Endothelial cell (in vitro differentiated cells): ENCODE measurements around the gene COG8. TPM values are rescaled to one million over a fixed set of nuclear protein-coding genes. Genes with fewer than 3 reads are reported as not detected.
A peak's percentile ranks its signal among the peaks of the same experiment; 100 is the strongest.

Experiments
- DNase-seq: peaks from one replicate; pipeline ENCODE4 v3.0.0; 2021; ENCODE audit warnings: low spot score
- H3K27ac Mint-ChIP-seq: one replicate; pipeline ENCODE4 v1.8.0; 2021; ENCODE audit warnings: mixed read lengths, inconsistent platforms; ENCODE audit not compliant: unreplicated experiment
- H3K27me3 Mint-ChIP-seq: one replicate; pipeline ENCODE4 v1.8.0; 2021; ENCODE audit warnings: mild to moderate bottlenecking, moderate library complexity, mixed read lengths, inconsistent platforms; ENCODE audit not compliant: unreplicated experiment
- H3K36me3 Mint-ChIP-seq: one replicate; pipeline ENCODE4 v1.8.0; 2021; ENCODE audit warnings: mild to moderate bottlenecking, low read depth, mixed read lengths, inconsistent platforms; ENCODE audit not compliant: unreplicated experiment
- H3K4me1 Mint-ChIP-seq: one replicate; pipeline ENCODE4 v1.8.0; 2021; ENCODE audit warnings: mild to moderate bottlenecking, mixed read lengths, inconsistent platforms; ENCODE audit not compliant: unreplicated experiment
- H3K4me3 Mint-ChIP-seq: one replicate; pipeline ENCODE4 v1.8.0; 2021; ENCODE audit warnings: mild to moderate bottlenecking, mixed read lengths, inconsistent platforms; ENCODE audit not compliant: unreplicated experiment
- H3K9me3 Mint-ChIP-seq: one replicate; pipeline ENCODE4 v1.8.0; 2021; ENCODE audit warnings: mixed read lengths, inconsistent platforms; ENCODE audit not compliant: unreplicated experiment
- CTCF ChIP-seq: fragments of 200-600 bp; sonication (generic); IDR thresholded peaks from one replicate; pipeline ENCODE4 v1.5.0; 2021; ENCODE audit warnings: antibody characterized with exemption; ENCODE audit not compliant: unreplicated experiment
- long read RNA-seq: library from polyadenylated mRNA; unstranded; transcript quantifications from one replicate; pipeline ENCODE4 v2.0.0, GENCODE V29; 2020; ENCODE audit not compliant: unreplicated experiment
- total RNA-seq: library from RNA; stranded (reverse); fragmentation: NEBNext Ultra II Directional; extraction: Animal tissue kit (Norgen Biotek cat#: 25700); gene quantifications from one replicate; pipeline ENCODE4 v1.2.1, GENCODE V29; 2021; ENCODE audit not compliant: unreplicated experiment

The COG8 gene
- 33.1 TPM for total RNA-seq
- long read RNA-seq, full-length matches to known transcripts = 22 of 27 reads
- long read RNA-seq, partial matches to known transcripts = 4 of 27 reads
- long read RNA-seq, other reads (novel, unspliced or antisense) = 1 of 27 reads

- peak within 1 kb of the TSS; percentile 98 for H3K4me3 Mint-ChIP-seq
- H3K36me3 Mint-ChIP-seq = peaks cover 45% of the 10 kb centered on the region
- peak; percentile 99 for TF ChIP-seq CTCF
- peaks cover 32% of the 10 kb centered on the region for H3K4me1 Mint-ChIP-seq
- no peaks in the 10 kb centered on the region for H3K9me3 Mint-ChIP-seq
- peaks cover 7% of the 10 kb centered on the region for H3K27me3 Mint-ChIP-seq
- peak; percentile 91 for DNase-seq
- peak within 1 kb of the TSS; percentile 97 for H3K27ac Mint-ChIP-seq
These were observed at the start of gene COG8, which contains the start of gene NIP7 for GRCh38 chr16:69339289-69340094. COG8 (minus strand) TSS chr16:69339564; CDS start chr16:69339552, 12 bp downstream. NIP7 (plus strand) TSS chr16:69339772; CDS start chr16:69339830, 58 bp downstream.

- no peaks in the 10 kb centered on the region for H3K9me3 Mint-ChIP-seq
- H3K4me3 Mint-ChIP-seq = no peak overlapping the region
- no peak for TF ChIP-seq CTCF
- peaks cover 14% of the 10 kb centered on the region for H3K36me3 Mint-ChIP-seq
- DNase-seq = no peak
- peaks cover 15% of the 10 kb centered on the region for H3K4me1 Mint-ChIP-seq
- H3K27me3 Mint-ChIP-seq = peaks cover 2% of the 10 kb centered on the region
- H3K27ac Mint-ChIP-seq = no peak overlapping the region
These were observed 47.2 kb upstream of the COG8 start for GRCh38 chr16:69386596-69386995.

- DNase-seq = no peak
- H3K4me1 Mint-ChIP-seq = peaks cover 15% of the 10 kb centered on the region
- H3K4me3 Mint-ChIP-seq = peak overlapping the region; percentile 95
- peak overlapping the region; percentile 94 for H3K27ac Mint-ChIP-seq
- no peaks in the 10 kb centered on the region for H3K9me3 Mint-ChIP-seq
- TF ChIP-seq CTCF = no peak
- H3K36me3 Mint-ChIP-seq = peaks cover 14% of the 10 kb centered on the region
- peaks cover 2% of the 10 kb centered on the region for H3K27me3 Mint-ChIP-seq
These were observed 45.6 kb upstream of the COG8 start for GRCh38 chr16:69384974-69385373.

GRCh38 chr16:69382421-69382820, 43.1 kb upstream of the COG8 start:
- DNase-seq = no peak
- Mint-ChIP-seq H3K4me3 (no peak overlapping the region), H3K36me3 (peaks cover 21% of the 10 kb centered on the region), H3K27ac (no peak overlapping the region), H3K9me3 (no peaks in the 10 kb centered on the region), H3K27me3 (peaks cover 2% of the 10 kb centered on the region), H3K4me1 (peaks cover 11% of the 10 kb centered on the region)
- no peak for TF ChIP-seq CTCF

GRCh38 chr16:69381231-69381630, 41.9 kb upstream of the COG8 start:
- TF ChIP-seq CTCF = no peak
- H3K36me3 Mint-ChIP-seq = peaks cover 21% of the 10 kb centered on the region
- no peaks in the 10 kb centered on the region for H3K9me3 Mint-ChIP-seq
- peaks cover 11% of the 10 kb centered on the region for H3K4me1 Mint-ChIP-seq
- no peak overlapping the region for H3K27ac Mint-ChIP-seq
- H3K4me3 Mint-ChIP-seq = no peak overlapping the region
- no peak for DNase-seq
- peaks cover 2% of the 10 kb centered on the region for H3K27me3 Mint-ChIP-seq
